Anterior cingulate cortex (tissue), 58 donors: Measurements from ENCODE around the gene OSBPL8.

Experiments used
- DNase-seq, 58 donors: peaks; one replicate each; lab custom pipeline; 2025; lab: John Stamatoyannopoulos, UW

OSBPL8 gene

DNA sequence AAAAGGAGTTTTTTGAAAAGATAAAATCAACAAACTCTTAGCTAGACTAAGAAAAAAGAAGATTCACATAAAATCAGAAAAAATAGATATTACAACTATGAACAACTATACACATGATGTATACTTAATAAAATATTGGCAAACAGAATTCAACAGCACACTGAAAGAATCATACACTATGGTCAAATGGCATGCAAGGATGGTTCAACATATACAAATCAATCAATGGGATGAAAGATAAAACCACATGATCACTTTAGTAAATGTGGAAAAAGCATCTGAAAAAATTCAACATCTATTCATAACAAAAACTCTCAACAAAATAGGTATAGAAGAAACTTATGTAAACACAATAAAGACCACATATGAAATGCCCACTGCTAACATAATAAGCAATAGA is 126.8 kb downstream of the OSBPL8 start:
- no peak for DNase-seq

- DNase-seq, result no peak
These were observed 131.5 kb downstream of the OSBPL8 start for GRCh38 chr12:76428117-76428516.

DNA sequence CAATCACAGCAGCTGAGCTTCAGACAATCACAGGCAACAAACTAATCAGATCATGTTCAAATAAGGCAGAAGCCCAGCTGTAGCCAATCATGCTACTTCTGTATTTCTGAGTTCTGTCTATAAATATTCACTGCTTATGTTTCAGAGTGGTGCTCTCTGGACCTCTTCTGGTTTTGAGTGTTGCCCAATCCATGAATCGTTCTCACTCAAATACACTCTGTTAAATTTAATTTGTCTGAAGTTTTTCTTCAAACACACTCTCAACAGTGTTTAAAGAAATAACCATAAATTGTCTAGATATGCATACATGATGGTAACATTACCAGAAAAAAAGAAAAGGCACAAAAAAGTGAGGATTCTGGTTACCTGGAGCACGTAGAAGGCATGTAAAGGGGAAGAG is 133.4 kb downstream of the OSBPL8 start:
- DNase-seq, result no peak

- no peak for DNase-seq
These were observed 134.6 kb downstream of the OSBPL8 start for GRCh38 chr12:76424941-76425340.

GRCh38 chr12:76422543-76423438 is 136.8 kb downstream of the OSBPL8 start:
- DNase-seq, result peak in 1 of 58 donors; percentile 0

DNA sequence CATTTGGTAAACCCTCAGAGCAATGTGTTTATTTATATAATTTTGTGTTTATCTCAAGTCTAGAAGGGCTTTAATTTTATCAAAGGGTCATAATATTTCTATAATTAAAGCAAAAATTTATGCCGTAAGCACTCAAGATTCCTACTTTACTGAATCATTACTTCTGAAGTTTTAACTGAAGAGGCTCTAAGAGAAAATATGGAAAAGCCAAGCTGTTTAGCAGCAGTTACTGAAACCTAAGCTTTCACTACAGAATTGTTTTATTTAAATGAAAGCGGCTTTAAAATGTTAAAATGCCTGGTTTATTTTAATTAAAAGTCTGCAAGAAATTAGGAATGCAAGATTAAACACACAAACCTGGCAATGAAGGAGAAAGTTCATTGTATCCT is 137.4 kb downstream of the OSBPL8 start:
- no peak for DNase-seq

- no peak for DNase-seq
These were observed 138.5 kb downstream of the OSBPL8 start for GRCh38 chr12:76421046-76421445.

GRCh38 chr12:76420222-76420621 is 139.3 kb downstream of the OSBPL8 start:
- DNase-seq, result no peak

DNA sequence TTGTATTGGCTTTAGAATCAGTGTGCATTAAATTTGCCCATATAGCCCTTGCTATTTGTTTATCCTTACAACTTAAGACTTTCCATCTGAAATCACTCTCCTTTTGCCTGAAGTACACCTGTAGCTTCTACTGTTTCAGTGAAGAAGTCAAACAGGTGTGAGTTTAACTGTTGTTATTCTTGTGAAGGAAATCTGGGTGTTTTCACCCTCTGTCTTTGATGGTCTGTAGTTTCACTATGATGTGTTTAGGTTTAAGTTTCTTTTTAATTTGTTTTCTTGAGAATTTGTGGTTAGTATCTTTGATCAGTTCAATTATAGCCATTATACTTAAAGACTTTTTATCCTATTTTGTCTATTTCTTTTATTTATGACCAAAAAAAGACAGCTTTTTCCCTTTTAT is 142.5 kb downstream of the OSBPL8 start:
- no peak for DNase-seq

GRCh38 chr12:76413121-76413520 is 146.4 kb downstream of the OSBPL8 start:
- DNase-seq, result no peak

- no peak for DNase-seq
These were observed 148.8 kb downstream of the OSBPL8 start for GRCh38 chr12:76410781-76411180.

DNA sequence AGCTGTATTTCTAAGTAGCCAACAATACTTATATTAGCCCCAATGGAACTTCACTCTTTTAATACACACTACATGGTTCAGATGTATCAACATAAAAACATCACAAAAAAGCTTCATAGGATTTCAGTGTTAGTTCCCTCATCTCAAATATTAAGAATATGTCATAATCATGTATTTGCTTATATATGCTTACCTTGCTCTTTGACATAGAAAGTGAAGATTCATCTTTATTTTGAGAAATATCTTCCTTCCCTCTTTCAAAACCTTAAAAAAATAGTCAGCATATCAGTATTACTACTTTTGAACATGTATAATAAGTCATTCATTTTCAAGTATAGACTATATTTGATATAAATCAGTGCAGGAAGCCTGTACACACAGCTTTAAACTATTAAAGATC is 149.2 kb downstream of the OSBPL8 start:
- no peak for DNase-seq

DNA sequence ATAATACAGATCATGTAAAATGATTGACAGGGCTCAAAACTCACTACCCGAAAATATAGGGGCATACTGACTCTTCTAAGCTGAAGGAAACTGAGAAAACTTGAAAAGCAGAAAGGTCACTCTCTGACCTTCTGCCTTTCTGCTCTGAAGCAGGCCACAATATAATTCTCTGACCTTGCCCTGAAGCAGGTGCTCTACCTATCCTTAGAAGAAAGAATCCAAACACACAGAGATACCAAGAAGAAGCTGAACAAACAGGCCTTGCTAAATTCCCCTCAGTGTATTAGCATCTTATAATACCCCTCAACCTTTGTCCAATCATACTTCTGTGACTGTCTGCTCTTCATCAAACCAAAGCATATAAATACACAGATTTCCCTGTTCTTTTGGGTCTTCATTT is 150.5 kb downstream of the OSBPL8 start:
- no peak for DNase-seq

DNA sequence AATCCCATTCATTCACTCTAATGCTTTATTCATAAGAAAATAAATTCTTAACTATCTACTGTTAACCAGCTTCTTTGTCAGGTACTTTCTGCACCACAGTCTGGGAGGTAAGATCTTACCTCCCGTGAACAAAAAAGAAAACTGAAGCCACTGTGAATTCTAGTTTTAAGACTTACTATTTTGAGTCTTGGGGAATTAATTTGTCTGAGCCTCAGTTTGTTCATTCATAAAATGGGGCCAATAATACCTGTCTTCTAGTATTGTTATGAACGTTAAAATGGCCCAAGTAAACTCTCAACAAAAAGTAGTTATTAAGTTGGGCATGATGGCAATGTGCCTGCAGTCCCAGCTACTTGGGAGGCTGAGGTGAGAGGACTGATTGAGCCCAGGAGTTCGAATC is 151.9 kb downstream of the OSBPL8 start:
- no peak for DNase-seq

- DNase-seq, result no peak
These were observed 157.3 kb downstream of the OSBPL8 start for GRCh38 chr12:76402259-76402658.

GRCh38 chr12:76400136-76400535 is 159.4 kb downstream of the OSBPL8 start:
- no peak for DNase-seq

DNA sequence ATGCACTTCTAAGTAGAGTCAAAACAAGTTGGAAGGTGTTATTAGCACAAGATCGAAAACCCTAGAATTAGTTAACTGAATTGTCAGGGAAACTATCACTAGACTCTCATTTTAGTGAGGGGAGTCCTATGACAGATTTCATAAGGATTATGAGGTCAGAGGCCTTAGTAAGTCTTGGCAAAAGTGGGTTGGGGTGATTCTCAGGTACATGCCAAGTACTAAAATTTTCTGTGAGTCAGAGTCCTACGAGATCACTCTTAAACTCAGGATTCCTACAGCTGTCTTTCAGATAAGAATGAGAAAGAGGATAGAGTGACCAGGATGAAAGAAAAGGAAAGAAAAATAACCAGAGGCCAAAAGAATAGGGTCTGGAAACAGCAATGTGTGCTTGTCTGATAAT is 160.5 kb downstream of the OSBPL8 start:
- DNase-seq, result no peak

GRCh38 chr12:76398106-76398505 is 161.5 kb downstream of the OSBPL8 start:
- no peak for DNase-seq

DNA sequence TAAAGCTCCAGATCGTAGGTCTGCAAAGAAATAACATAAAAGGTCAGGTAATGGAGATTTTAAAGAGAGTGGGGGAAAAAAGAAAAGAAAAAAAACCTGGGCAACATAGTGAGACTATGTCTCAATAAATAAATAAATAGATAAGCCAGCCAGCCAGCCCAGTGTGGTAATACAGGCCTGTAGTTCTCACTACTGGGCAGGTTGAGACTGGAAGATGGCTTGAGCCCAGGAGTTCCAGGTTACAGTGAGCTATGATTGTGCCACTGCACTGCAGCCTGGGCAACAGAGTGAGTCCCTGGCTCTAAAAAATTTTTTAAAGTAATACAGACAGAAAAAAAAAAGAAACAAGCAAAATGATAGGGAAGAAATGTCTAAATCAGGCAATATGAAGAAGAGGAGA is 168.1 kb downstream of the OSBPL8 start:
- DNase-seq, result no peak

DNA sequence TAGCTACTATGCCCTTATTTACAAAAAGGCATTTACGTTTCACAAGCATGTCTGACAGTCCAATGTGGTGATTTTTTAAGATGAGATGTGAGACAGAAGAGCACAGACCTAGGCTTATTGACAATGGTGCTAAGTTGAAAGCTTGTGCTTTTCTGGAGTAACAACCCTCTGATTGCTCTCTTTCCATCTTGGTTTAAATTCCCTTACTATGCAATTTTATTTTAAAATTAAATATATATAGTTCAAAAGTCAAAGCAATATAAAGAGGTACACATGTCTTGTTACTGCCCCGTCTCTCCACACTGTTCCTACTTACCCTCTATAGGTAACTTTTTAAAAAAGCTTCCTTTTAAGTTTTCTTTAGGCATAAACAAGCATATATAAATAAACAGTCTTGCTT is 172.0 kb downstream of the OSBPL8 start:
- no peak for DNase-seq

DNA sequence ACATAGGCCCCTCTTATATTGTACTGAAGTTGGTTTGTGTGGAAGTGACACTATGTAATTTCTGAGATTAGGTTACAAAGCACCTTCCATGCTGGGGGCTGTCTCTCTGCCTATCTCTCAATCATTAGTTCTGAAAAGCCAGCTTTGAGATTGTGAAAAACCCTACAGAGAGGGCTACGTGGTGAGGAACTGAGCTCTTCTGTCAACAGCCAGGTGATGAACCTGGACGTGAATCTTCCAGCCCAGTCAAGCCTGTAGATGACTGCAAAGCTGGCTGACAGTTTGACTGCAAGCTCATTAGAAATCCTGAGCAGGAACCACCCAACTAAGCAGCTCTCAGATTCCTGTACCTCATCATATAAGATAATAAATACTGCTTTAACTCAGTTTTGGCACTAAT is 175.0 kb downstream of the OSBPL8 start:
- no peak for DNase-seq

- DNase-seq, result no peak
These were observed 175.6 kb downstream of the OSBPL8 start for GRCh38 chr12:76383988-76384387.

- DNase-seq, result no peak
These were observed 180.3 kb downstream of the OSBPL8 start for GRCh38 chr12:76379261-76379660.
